HFF-Myc (cell line): ENCODE data around the gene SFN.
"Not testable (repeated sequence)": the region's sequence is repeated elsewhere in the genome, so short reads cannot be mapped to it uniquely, and the experiment has no call there.

Experiments used
- DNase-seq: peaks from one replicate; pipeline ENCODE4 v3.0.0-alpha.2; 2011; ENCODE audit warnings: low read depth; ENCODE audit errors: extremely low read depth
- H3K4me3 ChIP-seq: replicated peaks from 2 replicates; pipeline ENCODE4 v1.5.1; 2011; ENCODE audit warnings: low read depth, mild to moderate bottlenecking, control low read depth, low read length
- TF ChIP-seq, protein P1 (sequence below): IDR thresholded peaks from 2 replicates; pipeline ENCODE4 v1.5.1; 2012; ENCODE audit warnings: mild to moderate bottlenecking, low read depth, low read length, control low read depth; ENCODE audit errors: missing control alignments

SFN gene

GRCh38 chr1:26864610-26865480, 1.9 kb downstream of the SFN start:
- TF ChIP-seq, protein P1, sequence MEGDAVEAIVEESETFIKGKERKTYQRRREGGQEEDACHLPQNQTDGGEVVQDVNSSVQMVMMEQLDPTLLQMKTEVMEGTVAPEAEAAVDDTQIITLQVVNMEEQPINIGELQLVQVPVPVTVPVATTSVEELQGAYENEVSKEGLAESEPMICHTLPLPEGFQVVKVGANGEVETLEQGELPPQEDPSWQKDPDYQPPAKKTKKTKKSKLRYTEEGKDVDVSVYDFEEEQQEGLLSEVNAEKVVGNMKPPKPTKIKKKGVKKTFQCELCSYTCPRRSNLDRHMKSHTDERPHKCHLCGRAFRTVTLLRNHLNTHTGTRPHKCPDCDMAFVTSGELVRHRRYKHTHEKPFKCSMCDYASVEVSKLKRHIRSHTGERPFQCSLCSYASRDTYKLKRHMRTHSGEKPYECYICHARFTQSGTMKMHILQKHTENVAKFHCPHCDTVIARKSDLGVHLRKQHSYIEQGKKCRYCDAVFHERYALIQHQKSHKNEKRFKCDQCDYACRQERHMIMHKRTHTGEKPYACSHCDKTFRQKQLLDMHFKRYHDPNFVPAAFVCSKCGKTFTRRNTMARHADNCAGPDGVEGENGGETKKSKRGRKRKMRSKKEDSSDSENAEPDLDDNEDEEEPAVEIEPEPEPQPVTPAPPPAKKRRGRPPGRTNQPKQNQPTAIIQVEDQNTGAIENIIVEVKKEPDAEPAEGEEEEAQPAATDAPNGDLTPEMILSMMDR: no peak
- peak; percentile 84 for DNase-seq
- H3K4me3 ChIP-seq: peak overlapping the region; percentile 59

DNA sequence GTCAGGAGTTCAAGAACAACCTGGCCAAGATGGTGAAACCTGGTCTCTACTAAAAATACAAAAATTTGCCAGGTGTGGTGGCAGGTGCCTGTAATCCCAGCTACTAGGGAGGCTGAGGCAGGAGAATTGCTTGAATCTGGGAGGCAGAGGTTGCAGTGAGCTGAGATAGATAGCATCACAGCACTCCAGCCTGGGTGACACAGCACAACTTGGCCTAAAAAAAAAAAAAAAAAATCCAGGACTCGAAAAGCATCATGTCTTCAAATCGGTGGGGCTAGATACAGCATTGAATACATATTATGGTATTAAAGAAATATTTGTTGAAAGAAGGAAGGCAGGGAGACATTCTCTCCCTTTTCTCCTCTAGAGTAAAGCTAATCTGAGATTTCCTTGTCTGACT, 10.1 kb downstream of the SFN start:
- not testable (repeated sequence) for H3K4me3 ChIP-seq, DNase-seq

- TF ChIP-seq, protein P1: no peak
- no peak for DNase-seq
These were observed 11.9 kb downstream of the SFN start for GRCh38 chr1:26874896-26875295.

DNA sequence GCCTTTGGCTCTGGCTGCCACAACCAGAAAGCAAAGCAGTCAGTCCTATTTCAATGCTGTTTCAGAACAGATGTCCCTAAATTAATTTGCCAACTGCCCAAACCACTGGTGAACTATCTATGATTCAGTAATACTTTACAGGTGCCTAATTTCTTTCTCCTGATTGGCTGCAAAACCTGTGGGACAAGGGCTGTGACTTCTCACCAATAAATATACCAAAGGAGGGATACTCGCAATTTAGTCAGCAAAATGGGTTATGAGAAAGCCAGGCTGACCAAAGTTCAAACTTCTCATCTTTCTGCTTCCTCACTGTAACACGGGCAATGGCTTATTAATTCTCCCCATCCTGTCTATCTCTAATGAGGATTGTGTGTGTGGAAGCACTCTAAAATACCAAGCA, 14.4 kb downstream of the SFN start:
- TF ChIP-seq, protein P1: no peak
- no peak overlapping the region for H3K4me3 ChIP-seq

More at GRCh38 chr1:26874896-26875295, 11.9 kb downstream of the SFN start:
- no peak overlapping the region for H3K4me3 ChIP-seq

DNA sequence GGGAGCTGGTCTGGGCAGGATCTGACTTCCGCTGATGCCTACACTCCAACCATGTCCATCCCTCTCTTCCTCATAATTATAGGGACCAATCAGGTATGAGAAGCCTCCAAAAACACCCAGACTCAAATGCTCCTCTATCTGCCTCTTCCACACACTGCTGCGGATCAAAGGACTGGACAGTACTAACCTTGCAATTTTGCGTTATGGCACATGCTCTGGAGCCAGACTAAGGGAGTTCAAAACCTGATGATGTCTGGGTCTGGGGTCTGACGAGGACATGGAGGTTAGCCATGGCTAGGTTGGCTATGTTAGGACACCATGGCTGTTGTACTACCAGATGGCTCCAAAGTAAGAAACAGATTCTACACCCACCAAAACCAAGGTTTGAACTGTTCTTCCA, 16.8 kb downstream of the SFN start:
- TF ChIP-seq, protein P1: no peak
- no peak for DNase-seq
- H3K4me3 ChIP-seq: no peak overlapping the region

More for the DNA sequence above, 14.4 kb downstream of the SFN start:
- DNase-seq: no peak

DNA sequence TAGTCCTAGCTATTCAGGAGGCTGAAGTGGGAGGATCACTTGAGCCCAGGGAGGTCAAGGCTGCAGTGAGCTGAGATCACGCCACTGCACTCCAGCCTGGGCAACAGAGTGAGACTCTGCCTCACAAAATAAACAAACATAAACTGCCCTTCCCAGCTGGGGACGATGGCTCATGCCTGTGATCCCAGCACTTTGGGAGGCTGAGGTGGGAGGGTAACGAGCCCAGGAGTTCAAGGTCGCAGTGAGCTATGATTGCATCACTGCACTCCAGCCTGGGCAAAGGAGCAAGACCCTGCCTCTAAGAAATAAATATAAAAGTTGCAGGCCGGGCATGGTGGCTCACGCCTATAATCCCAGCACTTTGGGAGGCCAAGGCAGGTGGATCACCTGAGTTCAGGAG, 18.7 kb downstream of the SFN start:
- not testable (repeated sequence) for H3K4me3 ChIP-seq, DNase-seq

- no peak overlapping the region for H3K4me3 ChIP-seq
- TF ChIP-seq, protein P1: no peak
- DNase-seq: no peak
These were observed 19.9 kb downstream of the SFN start for GRCh38 chr1:26882696-26883463.
